ENCODE results near the gene PALM2AKAP2.
"Not testable (repeated sequence)": the region's sequence is repeated elsewhere in the genome, so short reads cannot be mapped to it uniquely, and the experiment has no call there.

The PALM2AKAP2 gene

DNA sequence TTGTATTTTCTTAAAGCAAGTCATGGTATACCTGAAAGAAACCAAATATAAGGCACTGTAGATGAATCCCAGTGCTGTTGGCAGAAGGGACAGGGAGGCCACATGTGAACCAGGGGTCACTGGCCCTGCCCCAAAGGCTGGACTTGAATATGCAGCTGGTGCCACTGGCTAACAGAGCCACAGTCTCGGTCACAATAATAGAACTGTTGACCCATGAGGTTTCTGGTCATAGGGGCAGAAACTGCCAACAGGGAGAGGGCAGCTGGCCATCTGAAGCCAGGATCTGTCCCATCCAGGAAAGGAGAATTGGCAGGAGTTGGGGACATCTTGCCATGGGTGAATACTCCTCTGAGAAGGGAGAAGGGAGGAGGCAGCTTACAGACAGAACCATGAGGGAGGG lies 31.9 kb downstream of the PALM2AKAP2 start:
- no peak for DNase-seq

DNA sequence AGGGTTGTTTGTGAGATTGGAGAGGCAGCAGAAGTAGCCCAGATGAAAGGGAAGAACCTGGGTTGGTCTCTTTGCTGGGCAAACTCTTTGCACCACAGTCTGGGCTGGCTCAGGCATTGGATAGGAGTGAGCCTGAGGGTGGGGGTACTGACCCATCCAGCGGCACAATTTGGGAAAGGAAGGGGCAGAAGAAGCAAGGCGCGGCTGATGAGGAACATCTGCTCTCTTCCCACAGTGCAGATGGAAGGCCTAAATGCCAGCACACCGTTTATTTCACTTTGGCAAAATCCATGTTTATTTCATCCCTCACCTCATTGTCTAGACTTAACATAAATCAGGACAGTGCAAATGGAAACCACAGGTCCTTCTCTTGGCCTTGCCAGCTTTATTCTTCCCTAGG lies 32.3 kb downstream of the PALM2AKAP2 start:
- DNase-seq: no peak

DNA sequence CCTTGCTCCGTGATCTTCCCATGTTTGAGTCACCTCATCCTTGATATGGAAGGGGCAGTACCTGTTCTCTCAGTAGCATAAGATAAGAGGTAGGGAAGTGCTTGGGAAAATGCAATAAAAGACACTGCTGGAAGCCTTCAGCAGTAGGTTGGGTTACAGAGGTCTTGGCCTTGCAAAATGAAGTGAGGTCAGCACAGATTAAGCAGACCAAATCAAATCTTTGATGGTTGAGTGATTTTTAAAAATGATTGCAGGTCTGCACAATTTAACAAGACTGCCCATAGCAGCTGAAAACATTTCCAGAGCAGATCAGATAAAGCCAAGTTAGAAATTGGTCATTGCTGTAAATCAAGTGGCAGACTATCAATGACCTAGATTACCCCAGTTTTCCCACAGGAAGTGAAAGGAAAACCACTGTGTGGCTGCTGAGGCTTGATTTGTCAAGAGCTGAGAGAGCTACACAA lies 32.9 kb downstream of the PALM2AKAP2 start:
- no peak for DNase-seq

GRCh38 chr9:109813303-109813702 lies 33.3 kb downstream of the PALM2AKAP2 start:
- no peak for DNase-seq

GRCh38 chr9:109813829-109814228 lies 33.8 kb downstream of the PALM2AKAP2 start:
- no peak for DNase-seq

GRCh38 chr9:109815366-109815947 lies 35.5 kb downstream of the PALM2AKAP2 start:
- DNase-seq: no peak

DNA sequence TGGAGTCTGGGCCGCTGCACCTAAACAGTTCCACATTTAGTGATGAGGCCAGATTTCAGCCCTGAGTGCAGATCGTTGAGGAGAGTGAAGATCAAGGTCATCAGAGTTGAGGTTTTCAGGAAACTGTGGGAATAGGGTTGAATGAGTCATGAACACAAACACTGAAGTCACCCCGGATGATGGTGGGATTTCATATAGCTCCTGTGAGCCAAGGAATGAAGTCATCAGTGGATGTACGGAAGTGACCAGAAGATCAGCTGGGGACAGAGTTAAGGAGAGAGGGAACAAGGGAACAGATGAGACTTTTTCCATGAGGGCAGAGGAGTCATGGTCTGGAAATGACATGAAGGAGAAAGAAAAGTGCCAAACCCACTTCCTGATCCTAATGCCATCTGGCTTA lies 36.5 kb downstream of the PALM2AKAP2 start:
- no peak for DNase-seq

- DNase-seq: no peak
These were observed 37.3 kb downstream of the PALM2AKAP2 start for GRCh38 chr9:109817146-109817845.

DNA sequence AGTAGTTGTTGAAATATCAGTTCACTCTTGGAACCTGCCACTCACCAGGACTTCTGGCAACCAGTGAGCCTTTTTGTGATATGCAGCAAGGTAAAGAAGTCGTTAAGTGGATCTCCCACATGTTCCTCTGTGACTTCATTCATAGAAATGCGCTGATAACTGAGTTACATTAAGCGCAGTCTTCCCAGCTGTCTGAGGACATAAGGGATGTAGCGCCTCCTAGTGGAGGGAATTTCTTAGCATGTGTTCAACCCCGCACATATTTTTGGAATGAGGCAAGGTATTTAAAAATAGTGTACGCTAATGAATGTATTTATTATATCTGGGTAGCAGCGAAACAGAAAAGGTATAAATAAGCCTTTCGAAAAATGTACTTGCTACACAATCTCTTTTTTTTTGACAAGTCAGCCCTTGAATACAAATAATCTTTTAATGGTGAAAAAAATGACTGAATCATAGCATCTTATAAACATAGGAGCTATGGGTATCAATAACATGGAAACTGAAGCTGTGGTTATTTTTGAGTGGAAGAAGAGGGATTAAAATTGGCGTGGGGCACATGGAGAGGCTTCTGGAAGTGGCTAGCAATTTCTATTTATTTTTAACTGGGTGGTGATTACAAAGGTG lies 38.0 kb downstream of the PALM2AKAP2 start:
- peak; percentile 2 to 68 for DNase-seq

DNA sequence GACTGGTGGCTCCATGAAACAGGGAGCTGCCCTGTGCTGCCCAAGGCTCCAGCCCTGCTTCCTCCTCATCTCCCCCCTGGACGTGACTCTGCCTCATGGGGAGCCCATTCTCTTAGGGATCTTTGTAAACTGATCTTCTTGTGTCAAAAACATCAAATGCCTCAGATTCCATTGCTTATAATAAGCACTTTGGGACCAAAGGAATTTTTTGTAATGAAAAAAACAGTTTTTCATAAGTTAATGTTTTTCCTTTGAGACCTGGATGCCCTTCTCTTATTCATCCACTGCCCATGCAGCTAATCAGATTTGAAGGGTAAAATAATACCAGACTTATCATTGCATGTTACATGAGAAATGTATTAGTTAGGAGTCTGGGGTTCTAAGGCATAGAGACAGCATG lies 41.7 kb downstream of the PALM2AKAP2 start:
- DNase-seq: no peak

DNA sequence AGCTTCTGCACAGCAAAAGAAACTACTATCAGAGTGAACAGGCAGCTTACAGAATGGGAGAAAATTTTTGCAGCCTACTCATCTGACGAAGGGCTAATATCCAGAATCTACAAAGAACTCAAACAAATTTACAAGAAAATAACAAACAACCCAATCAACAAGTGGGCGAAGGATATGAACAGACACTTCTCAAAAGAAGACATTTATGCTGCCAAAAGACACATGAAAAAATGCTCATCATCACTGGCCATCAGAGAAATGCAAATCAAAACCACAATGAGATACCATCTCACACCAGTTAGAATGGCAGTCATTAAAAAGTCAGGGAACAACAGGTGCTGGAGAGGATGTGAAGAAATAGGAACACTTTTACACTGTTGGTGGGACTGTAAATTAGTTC lies 45.4 kb downstream of the PALM2AKAP2 start:
- not testable (repeated sequence) for DNase-seq

GRCh38 chr9:109826559-109826958 lies 46.6 kb downstream of the PALM2AKAP2 start:
- no peak for DNase-seq

DNA sequence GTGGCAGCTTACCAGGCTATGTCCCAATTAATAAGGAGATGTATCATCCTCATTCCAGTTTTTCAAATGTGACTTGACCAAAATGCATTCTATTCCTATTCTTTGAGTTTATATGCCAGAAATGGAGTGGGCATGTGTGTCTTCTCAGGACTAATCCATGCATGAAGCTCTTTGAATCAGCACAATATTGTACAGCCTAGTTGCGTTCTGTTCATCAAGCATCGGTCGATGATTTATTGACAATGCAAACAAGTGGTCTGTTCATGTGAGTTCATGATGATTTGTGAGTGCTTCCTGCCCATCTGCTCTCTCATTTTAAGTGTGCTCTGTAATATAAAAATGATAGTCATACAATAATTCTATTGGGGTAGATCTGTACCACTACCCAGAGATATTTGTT lies 48.3 kb downstream of the PALM2AKAP2 start:
- DNase-seq: peak; percentile 16 to 21
